Activated T-cell treated with anti-CD3 and anti-CD28 coated beads, Interleukin-2, amount 50 U/mL, for 1 hour (primary cell): ENCODE measurements around the gene ZCCHC8.
"Not testable (repeated sequence)": the region's sequence is repeated elsewhere in the genome, so short reads cannot be mapped to it uniquely, and the experiment has no call there.

Experiments used
- DNase-seq: peaks from one replicate; pipeline ENCODE4 v3.0.0-alpha.2; 2020

ZCCHC8 gene

GRCh38 chr12:122470576-122470975 lies 30.2 kb downstream of the ZCCHC8 start:
- DNase-seq = not testable (repeated sequence)

DNA sequence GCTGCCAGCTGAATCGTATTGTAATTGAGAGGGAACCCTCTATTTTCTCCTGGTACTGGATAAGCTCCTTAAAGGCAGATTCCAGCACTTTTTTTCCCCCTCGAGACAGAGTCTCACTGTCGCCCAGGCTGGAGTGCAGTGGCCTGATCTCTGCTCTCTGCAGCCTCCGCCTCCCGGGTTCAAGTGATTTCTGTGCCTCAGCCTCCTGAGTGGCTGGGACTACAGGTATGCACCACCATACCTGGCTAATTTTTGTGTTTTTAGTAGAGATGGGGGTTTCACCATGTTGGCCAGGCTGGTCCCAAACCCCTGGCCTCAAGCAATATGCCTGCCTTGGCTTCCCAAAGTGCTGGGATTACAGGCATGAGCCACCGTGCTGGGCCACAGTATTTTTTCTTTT lies 30.9 kb downstream of the ZCCHC8 start:
- not testable (repeated sequence) for DNase-seq

DNA sequence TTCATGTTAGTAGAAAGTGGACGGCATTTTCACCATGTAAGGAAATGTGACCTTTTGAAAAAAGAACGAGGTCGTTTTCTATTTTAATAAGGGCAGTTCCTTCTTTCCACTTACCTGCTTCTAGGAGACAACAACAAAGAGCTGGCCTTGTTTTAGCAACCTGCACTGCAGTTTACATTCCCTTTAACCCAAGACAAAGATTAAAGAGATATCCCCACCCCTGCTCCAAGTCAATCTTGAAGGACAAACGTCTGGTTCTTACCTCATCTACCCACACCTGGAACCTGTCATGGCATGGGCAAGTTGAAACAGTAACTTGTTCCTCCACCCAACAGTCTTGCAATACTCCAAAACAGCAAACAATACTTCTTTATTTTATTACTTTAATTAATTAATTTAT lies 32.7 kb downstream of the ZCCHC8 start:
- no peak for DNase-seq

DNA sequence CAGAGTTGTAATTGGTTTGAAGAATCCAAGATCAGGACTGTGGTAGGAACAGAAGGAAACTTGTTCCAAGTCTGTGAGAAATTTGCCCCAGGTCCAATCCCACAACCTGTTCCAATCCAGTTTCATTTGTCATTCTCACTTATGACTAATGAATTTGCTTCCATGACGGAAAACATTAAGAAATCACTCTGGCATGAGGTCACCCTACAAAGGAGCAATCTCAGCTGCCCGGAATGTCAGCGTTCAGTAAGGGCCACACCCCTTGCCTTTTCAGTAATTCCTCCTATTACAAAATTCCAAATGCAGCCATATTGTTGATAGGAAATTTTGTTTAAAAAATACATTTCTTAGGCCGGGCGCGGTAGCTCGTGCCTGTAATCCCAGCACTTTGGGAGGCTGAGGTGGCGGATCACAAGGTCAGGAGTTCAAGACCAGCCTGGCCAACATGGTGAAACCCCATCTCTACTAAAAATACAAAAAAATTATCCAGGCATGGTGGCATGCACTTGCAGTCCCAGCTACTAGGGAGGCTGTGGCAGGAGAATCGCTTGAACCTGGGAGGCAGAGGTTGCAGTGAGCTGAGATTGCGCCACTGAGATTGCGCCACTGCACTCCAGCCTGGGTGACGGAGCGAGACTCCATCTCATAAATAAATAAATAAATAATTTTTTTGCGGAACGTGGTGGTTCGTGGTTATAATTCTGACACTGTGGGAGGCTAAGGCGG lies 36.3 kb downstream of the ZCCHC8 start:
- not testable (repeated sequence) for DNase-seq

- DNase-seq = no peak
Measured at GRCh38 chr12:122460641-122461040, 40.1 kb downstream of the ZCCHC8 start.

DNA sequence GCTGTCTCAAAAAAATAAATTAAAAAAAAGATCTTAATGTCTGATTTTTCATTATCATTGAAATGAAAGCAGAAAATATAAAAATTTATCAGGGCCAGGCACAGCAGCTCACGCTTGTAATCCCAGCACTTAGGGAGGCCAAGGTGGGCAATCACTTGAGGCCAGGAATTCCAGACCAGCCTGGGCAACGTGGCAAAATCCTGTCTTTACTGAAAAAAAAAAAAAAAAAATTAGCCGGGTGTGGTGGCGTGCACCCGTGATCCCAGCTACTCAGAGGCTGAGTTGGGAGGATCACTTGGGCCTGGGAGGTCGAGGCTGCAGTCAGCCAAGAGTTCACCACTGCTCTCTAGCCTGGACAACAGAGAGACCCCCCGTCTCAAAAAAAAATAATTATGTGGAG lies 40.7 kb downstream of the ZCCHC8 start:
- no peak for DNase-seq

- no peak for DNase-seq
Measured at GRCh38 chr12:122459211-122459610, 41.5 kb downstream of the ZCCHC8 start.

- no peak for DNase-seq
Measured at GRCh38 chr12:122458105-122459035, 42.4 kb downstream of the ZCCHC8 start.

GRCh38 chr12:122457627-122458026 lies 43.1 kb downstream of the ZCCHC8 start:
- no peak for DNase-seq

- DNase-seq = no peak
Measured at GRCh38 chr12:122454739-122455138, 46.0 kb downstream of the ZCCHC8 start.

DNA sequence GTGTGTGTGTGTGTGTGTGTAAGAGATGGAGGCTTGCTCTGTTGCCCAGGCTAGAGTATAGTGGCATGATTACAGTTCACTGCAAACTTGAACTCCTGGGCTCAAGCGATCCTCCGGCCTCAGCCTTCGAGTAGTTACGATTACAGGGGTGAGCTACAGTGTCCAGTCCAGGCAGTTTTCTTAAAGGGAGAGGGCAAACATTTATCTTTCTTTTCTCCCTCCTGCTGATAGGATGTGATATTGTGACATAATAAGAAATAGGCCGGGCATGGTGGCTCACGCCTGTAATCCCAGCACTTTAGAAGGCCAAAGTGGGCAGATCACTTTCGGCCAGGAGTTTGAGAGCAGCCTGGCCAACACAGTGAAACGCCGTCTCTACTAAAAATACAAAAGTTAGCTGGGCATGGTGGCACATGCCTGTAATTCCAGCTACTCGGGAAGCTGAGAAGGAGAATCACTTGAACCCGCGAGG lies 46.4 kb downstream of the ZCCHC8 start:
- no peak for DNase-seq

GRCh38 chr12:122452701-122453285 lies 47.9 kb downstream of the ZCCHC8 start:
- DNase-seq = peak; percentile 29

DNA sequence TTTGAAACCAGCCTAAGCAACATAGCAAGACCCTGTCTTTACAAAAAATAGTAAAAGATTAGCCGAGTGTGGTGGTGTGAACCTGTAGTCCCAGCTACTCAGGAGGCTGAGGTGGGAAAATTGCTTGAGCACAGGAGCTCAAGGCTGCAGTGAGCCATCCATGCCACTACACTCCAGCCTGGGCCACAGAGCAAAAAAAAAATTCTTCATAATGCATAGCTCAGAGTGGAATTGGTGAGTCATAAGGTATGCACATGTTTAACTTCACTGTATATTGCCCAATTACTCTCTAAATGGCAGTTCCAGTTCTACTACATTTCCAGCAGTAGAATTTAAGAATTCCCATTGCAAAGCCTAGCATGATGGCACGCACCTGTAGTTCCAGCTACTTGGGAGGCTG lies 51.4 kb downstream of the ZCCHC8 start:
- DNase-seq = no peak

GRCh38 chr12:122447825-122448224 lies 52.9 kb downstream of the ZCCHC8 start:
- DNase-seq = not testable (repeated sequence)

GRCh38 chr12:122446390-122446789 lies 54.3 kb downstream of the ZCCHC8 start:
- not testable (repeated sequence) for DNase-seq

- not testable (repeated sequence) for DNase-seq
Measured at GRCh38 chr12:122444071-122444470, 56.7 kb downstream of the ZCCHC8 start.

DNA sequence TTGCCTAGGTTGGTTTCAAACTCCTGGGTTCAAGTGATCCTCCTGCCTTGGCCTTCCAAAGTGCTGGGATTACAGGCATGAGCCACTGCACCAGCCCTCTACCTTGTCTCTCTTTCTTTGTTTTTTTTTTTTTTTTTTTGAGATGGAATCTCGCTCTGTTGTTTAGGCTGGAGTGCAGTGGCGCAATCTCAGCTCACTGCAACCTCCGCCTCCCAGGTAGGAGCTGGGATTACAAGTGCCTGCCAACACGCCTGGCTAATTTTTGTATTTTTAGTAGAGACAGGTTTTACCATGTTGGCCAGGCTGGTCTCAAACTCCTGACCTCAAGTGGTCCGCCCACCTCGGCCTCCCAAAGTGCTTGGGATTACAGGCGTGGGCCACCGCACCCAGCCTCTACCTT lies 61.9 kb downstream of the ZCCHC8 start:
- DNase-seq = not testable (repeated sequence)

- DNase-seq = no peak
Measured at GRCh38 chr12:122437656-122438121, 63.0 kb downstream of the ZCCHC8 start.

DNA sequence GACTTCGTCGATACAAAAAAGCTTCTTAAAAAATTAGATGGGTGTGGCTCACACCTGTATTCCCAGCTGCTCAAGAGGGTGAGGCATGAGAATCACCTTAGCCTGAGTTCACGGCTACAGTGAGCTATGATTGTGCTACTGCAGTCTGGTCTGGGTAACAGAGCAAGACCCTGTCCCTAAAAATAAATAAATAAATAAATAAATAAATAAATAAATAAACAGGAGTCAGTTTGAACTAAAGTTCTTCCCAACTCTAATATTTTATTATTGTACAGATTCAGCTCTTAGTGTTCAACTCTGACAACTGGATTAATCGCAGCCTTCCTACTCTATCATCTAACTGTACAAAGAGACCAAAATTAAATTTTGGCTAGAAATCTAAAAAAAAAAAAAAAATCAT lies 65.5 kb downstream of the ZCCHC8 start:
- DNase-seq = no peak

DNA sequence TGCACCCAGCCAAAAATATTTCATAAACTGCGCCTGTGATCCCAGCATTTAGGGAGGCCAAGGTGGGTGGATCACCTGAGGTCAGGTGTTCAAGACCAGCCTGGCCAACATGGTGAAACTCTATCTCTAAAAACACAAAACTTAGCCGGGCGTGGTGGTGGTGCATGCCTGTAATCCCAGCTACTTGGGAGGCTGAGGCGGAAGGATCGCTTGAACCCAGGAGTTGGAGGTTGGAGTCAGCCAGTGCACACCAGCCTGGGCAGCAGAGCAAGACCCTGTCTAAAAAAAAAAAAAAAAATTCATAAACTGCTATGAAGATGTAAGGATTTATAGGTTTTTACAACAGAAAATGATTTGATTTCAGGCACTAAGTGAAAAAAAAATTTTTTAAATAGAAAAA lies 71.7 kb downstream of the ZCCHC8 start:
- not testable (repeated sequence) for DNase-seq

DNA sequence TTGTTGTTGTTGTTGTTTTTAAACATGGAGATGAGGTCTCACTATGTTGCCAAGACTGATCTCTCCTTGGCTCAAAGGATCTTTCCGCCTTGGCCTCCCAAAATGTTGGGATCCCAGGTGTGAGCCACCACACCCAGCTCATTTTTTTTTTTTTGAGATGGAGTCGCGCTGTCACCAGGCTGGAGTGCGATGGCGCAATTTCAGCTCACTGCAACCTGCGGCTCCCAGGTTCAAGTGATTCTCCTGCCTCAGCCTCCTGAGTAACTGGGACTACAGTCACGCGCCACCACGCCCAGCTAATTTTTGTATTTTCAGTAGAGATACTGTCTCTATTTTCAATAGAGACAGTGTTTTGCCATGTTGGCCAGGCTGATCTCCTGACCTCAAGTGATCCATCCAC lies 73.3 kb downstream of the ZCCHC8 start:
- DNase-seq = no peak

DNA sequence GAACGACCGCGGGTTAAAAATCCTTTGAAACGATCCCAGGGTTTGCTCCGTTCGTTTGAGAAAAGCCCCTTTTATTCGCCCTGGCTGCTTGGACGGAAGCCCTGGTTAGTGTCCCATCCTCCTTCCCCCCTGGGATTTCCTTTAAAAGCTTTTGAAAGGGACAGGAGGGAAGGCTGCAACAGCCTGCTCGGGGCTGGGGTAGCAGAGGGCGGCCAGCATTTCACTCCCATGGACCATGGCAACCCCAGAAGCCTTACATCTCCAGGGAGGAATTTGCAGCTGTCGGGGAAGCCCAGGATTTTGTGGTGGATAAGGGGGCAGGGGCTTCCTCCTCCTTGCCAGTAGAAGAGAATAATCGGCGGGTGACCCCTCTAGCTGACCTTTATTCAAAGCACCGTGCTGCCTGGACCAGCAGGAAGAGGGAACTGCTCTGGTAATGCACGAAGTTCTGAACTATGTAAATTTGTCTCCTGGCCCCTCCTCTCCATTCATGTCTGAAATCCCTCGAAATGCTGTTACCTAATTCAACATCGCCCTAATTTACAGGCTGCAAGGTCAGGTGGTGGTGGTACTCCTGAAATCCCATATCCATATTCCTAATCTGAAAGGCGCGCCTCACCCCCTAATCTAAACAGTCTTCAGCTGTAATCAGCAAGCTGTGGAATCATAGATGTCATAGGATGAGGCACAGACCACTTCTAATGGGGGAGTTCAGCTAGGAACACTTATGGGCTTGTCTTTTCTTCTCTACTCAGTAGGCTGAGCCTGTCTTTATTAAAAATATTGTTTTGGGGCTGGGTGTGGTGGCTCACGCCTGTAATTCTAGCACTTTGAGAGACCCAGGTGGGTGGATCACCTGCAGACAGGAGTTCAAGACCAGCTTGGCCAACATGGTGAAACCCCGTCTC lies 77.2 kb downstream of the ZCCHC8 start:
- peak; percentile 23 for DNase-seq
